Measurements from ENCODE around the gene FADS1.

FADS1 gene

DNA sequence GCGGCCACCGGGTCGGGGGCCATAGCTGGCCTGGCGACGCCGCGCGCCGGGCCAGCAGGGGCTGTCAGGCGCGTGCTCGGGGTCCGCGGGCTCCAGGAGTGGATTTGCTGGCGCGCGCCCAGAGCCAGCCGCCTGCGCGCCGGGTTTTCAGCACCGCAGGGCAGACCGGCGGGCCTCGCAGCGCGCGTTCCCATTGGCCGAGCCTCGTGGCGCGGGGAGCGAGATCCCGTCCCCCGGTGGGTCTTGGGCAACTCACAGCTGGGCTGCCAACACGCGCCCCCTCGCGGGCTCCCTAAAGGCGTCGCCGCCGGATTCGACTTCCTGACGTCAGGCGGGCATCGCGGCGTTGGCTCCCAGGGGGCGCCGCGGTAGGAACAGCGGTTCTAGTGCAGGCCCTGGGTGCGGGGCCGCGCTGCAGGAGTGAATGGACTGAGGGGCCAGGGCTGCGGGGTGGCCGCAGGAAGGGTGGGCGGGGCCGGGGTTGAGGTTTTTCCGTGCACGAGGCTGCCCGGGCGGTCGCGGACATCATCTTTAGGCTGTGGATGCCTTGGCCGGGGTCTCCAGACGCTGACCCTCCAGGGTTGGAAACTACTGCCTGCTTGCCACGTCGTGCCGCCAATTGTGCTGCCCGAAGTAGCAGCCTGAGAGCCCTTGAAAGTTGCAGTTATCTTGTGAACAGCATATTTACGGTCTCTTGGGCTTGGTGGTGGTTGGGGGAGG is at the start of gene FADS1:
Gene FADS1, minus strand, starts transcription at position 268 of the 720 bp plus-strand sequence. Its CDS starts 74 bp downstream, at position 194.
- no peaks in the 10 kb centered on the region for H3K9me3 ChIP-seq (ENCODE audit: control insufficient read depth in 2 of 2, low read length in 2 of 2)

GRCh38 chr11:61866231-61866957 is 49.6 kb upstream of the FADS1 start:
- peaks cover 8% of the 10 kb centered on the region for H3K4me1 ChIP-seq (ENCODE audit: control insufficient read depth, insufficient read depth, low read length)
- no peak overlapping the region for H3K27ac ChIP-seq (ENCODE audit: low read length)
- no peak overlapping the region for H3K4me3 ChIP-seq (ENCODE audit: low read length in 2 of 2)
- no peak overlapping the region for H3K9ac ChIP-seq (ENCODE audit: low read length in 2 of 2)
- H3K27me3 ChIP-seq (ENCODE audit: control insufficient read depth in 1 of 2, insufficient read depth in 2 of 2, low read length in 2 of 2), result peaks cover 2 to 3% of the 10 kb centered on the region in 2 donors
- peaks cover 0 to 3% of the 10 kb centered on the region in 2 donors for H3K36me3 ChIP-seq (ENCODE audit: control insufficient read depth in 2 of 2, insufficient read depth in 2 of 2, low read length in 2 of 2)
- H3K9me3 ChIP-seq (ENCODE audit: control insufficient read depth in 2 of 2, low read length in 2 of 2), result no peaks in the 10 kb centered on the region

More for the DNA sequence above, at the start of gene FADS1:
- peak within 1 kb of the TSS; percentile 86 to 88 for H3K9ac ChIP-seq (ENCODE audit: low read length in 2 of 2)
- H3K27me3 ChIP-seq (ENCODE audit: control insufficient read depth in 1 of 2, insufficient read depth in 2 of 2, low read length in 2 of 2), result no peaks in the 10 kb centered on the region
- H3K4me1 ChIP-seq (ENCODE audit: control insufficient read depth, insufficient read depth, low read length), result peaks cover 19% of the 10 kb centered on the region
- H3K4me3 ChIP-seq (ENCODE audit: low read length in 2 of 2), result peak within 1 kb of the TSS; percentile 93
- H3K27ac ChIP-seq (ENCODE audit: low read length), result peak within 1 kb of the TSS; percentile 85
- H3K36me3 ChIP-seq (ENCODE audit: control insufficient read depth in 2 of 2, insufficient read depth in 2 of 2, low read length in 2 of 2), result peaks cover 6 to 8% of the 10 kb centered on the region in 2 donors

- no peak overlapping the region for H3K9ac ChIP-seq (ENCODE audit: low read length in 2 of 2)
- H3K27ac ChIP-seq (ENCODE audit: low read length), result no peak overlapping the region
- H3K36me3 ChIP-seq (ENCODE audit: control insufficient read depth in 2 of 2, insufficient read depth in 2 of 2, low read length in 2 of 2), result peaks cover 0 to 3% of the 10 kb centered on the region in 2 donors
- no peak overlapping the region for H3K4me3 ChIP-seq (ENCODE audit: low read length in 2 of 2)
- no peaks in the 10 kb centered on the region for H3K4me1 ChIP-seq (ENCODE audit: control insufficient read depth, insufficient read depth, low read length)
- no peaks in the 10 kb centered on the region for H3K9me3 ChIP-seq (ENCODE audit: control insufficient read depth in 2 of 2, low read length in 2 of 2)
- peaks cover 0 to 2% of the 10 kb centered on the region in 2 donors for H3K27me3 ChIP-seq (ENCODE audit: control insufficient read depth in 1 of 2, insufficient read depth in 2 of 2, low read length in 2 of 2)
Observed at GRCh38 chr11:61864814-61865775, 48.3 kb upstream of the FADS1 start.

- Histone ChIP-seq H3K27ac (ENCODE audit: low read length) (no peak overlapping the region), H3K27me3 (ENCODE audit: control insufficient read depth in 1 of 2, insufficient read depth in 2 of 2, low read length in 2 of 2) (no peaks in the 10 kb centered on the region), H3K9me3 (ENCODE audit: control insufficient read depth in 2 of 2, low read length in 2 of 2) (no peaks in the 10 kb centered on the region), H3K9ac (ENCODE audit: low read length in 2 of 2) (no peak overlapping the region), H3K4me1 (ENCODE audit: control insufficient read depth, insufficient read depth, low read length) (no peaks in the 10 kb centered on the region), H3K4me3 (ENCODE audit: low read length in 2 of 2) (no peak overlapping the region), H3K36me3 (ENCODE audit: control insufficient read depth in 2 of 2, insufficient read depth in 2 of 2, low read length in 2 of 2) (peaks cover 0 to 6% of the 10 kb centered on the region in 2 donors)
Observed at GRCh38 chr11:61863548-61864081, 46.8 kb upstream of the FADS1 start.

GRCh38 chr11:61862714-61863547 is 46.1 kb upstream of the FADS1 start:
- Histone ChIP-seq H3K36me3 (ENCODE audit: control insufficient read depth in 2 of 2, insufficient read depth in 2 of 2, low read length in 2 of 2) (peaks cover 0 to 6% of the 10 kb centered on the region in 2 donors), H3K27ac (ENCODE audit: low read length) (no peak overlapping the region), H3K9ac (ENCODE audit: low read length in 2 of 2) (no peak overlapping the region), H3K4me1 (ENCODE audit: control insufficient read depth, insufficient read depth, low read length) (no peaks in the 10 kb centered on the region), H3K4me3 (ENCODE audit: low read length in 2 of 2) (no peak overlapping the region), H3K9me3 (ENCODE audit: control insufficient read depth in 2 of 2, low read length in 2 of 2) (no peaks in the 10 kb centered on the region), H3K27me3 (ENCODE audit: control insufficient read depth in 1 of 2, insufficient read depth in 2 of 2, low read length in 2 of 2) (no peaks in the 10 kb centered on the region)

- no peak overlapping the region for H3K27ac ChIP-seq (ENCODE audit: low read length)
- H3K9me3 ChIP-seq (ENCODE audit: control insufficient read depth in 2 of 2, low read length in 2 of 2), result no peaks in the 10 kb centered on the region
- no peaks in the 10 kb centered on the region for H3K27me3 ChIP-seq (ENCODE audit: control insufficient read depth in 1 of 2, insufficient read depth in 2 of 2, low read length in 2 of 2)
- H3K4me3 ChIP-seq (ENCODE audit: low read length in 2 of 2), result no peak overlapping the region
- H3K36me3 ChIP-seq (ENCODE audit: control insufficient read depth in 2 of 2, insufficient read depth in 2 of 2, low read length in 2 of 2), result peaks cover 0 to 6% of the 10 kb centered on the region in 2 donors
- H3K9ac ChIP-seq (ENCODE audit: low read length in 2 of 2), result no peak overlapping the region
- no peaks in the 10 kb centered on the region for H3K4me1 ChIP-seq (ENCODE audit: control insufficient read depth, insufficient read depth, low read length)
Observed at GRCh38 chr11:61861634-61862033, 44.8 kb upstream of the FADS1 start.

GRCh38 chr11:61860054-61860903 is 43.5 kb upstream of the FADS1 start:
- no peaks in the 10 kb centered on the region for H3K9me3 ChIP-seq (ENCODE audit: control insufficient read depth in 2 of 2, low read length in 2 of 2)
- H3K4me3 ChIP-seq (ENCODE audit: low read length in 2 of 2), result no peak overlapping the region
- H3K27me3 ChIP-seq (ENCODE audit: control insufficient read depth in 1 of 2, insufficient read depth in 2 of 2, low read length in 2 of 2), result no peaks in the 10 kb centered on the region
- H3K4me1 ChIP-seq (ENCODE audit: control insufficient read depth, insufficient read depth, low read length), result peaks cover 3% of the 10 kb centered on the region
- H3K27ac ChIP-seq (ENCODE audit: low read length), result no peak overlapping the region
- H3K9ac ChIP-seq (ENCODE audit: low read length in 2 of 2), result no peak overlapping the region
- H3K36me3 ChIP-seq (ENCODE audit: control insufficient read depth in 2 of 2, insufficient read depth in 2 of 2, low read length in 2 of 2), result peaks cover 0 to 6% of the 10 kb centered on the region in 2 donors

- Histone ChIP-seq H3K4me3 (ENCODE audit: low read length in 2 of 2) (no peak overlapping the region), H3K4me1 (ENCODE audit: control insufficient read depth, insufficient read depth, low read length) (peaks cover 3% of the 10 kb centered on the region), H3K27me3 (ENCODE audit: control insufficient read depth in 1 of 2, insufficient read depth in 2 of 2, low read length in 2 of 2) (no peaks in the 10 kb centered on the region), H3K9ac (ENCODE audit: low read length in 2 of 2) (no peak overlapping the region), H3K27ac (ENCODE audit: low read length) (no peak overlapping the region), H3K36me3 (ENCODE audit: control insufficient read depth in 2 of 2, insufficient read depth in 2 of 2, low read length in 2 of 2) (peaks cover 3 to 4% of the 10 kb centered on the region in 2 donors), H3K9me3 (ENCODE audit: control insufficient read depth in 2 of 2, low read length in 2 of 2) (no peaks in the 10 kb centered on the region)
Observed at GRCh38 chr11:61855939-61856680, 39.3 kb upstream of the FADS1 start.
